ENCODE results near the gene SRSF8. TPM values are rescaled to one million over a fixed set of nuclear protein-coding genes. Genes with fewer than 3 reads are reported as not detected.

The SRSF8 gene
- total RNA-seq, 1 donor from 2014 or later, result 33.3 TPM

GRCh38 chr11:95092549-95093324 is 26.0 kb downstream of the SRSF8 start:
- Mint-ChIP-seq H3K4me1 (peaks cover 18% of the 10 kb centered on the region), H3K27ac (no peak overlapping the region), H3K27me3 (ENCODE audit: low read depth) (no peaks in the 10 kb centered on the region), H3K4me3 (no peak overlapping the region), H3K36me3 (no peaks in the 10 kb centered on the region), H3K9me3 (no peaks in the 10 kb centered on the region)
- DNase-seq (ENCODE audit: low spot score in 2 of 2, unreplicated experiment in 2 of 2), result no peak
- TF ChIP-seq CTCF (IDR thresholded peaks at IDR 0.05; ENCODE audit: unreplicated experiment), result peak; percentile 25

- Mint-ChIP-seq H3K27me3 (ENCODE audit: low read depth) (no peaks in the 10 kb centered on the region), H3K4me1 (peaks cover 18% of the 10 kb centered on the region), H3K4me3 (no peak overlapping the region), H3K36me3 (no peaks in the 10 kb centered on the region), H3K9me3 (no peaks in the 10 kb centered on the region), H3K27ac (no peak overlapping the region)
- no peak for TF ChIP-seq CTCF (IDR thresholded peaks at IDR 0.05; ENCODE audit: unreplicated experiment)
- DNase-seq (ENCODE audit: low spot score in 2 of 2, unreplicated experiment in 2 of 2), result no peak
Measured at GRCh38 chr11:95093548-95093947, 26.8 kb downstream of the SRSF8 start.

GRCh38 chr11:95095858-95096587 is 29.3 kb downstream of the SRSF8 start:
- Mint-ChIP-seq H3K27ac (no peak overlapping the region), H3K9me3 (no peaks in the 10 kb centered on the region), H3K36me3 (no peaks in the 10 kb centered on the region), H3K4me3 (no peak overlapping the region), H3K4me1 (peaks cover 7% of the 10 kb centered on the region), H3K27me3 (ENCODE audit: low read depth) (no peaks in the 10 kb centered on the region)
- no peak for TF ChIP-seq CTCF (IDR thresholded peaks at IDR 0.05; ENCODE audit: unreplicated experiment)
- DNase-seq (ENCODE audit: low spot score in 2 of 2, unreplicated experiment in 2 of 2), result no peak

GRCh38 chr11:95097209-95097608 is 30.5 kb downstream of the SRSF8 start:
- Mint-ChIP-seq H3K36me3 (no peaks in the 10 kb centered on the region), H3K27me3 (ENCODE audit: low read depth) (no peaks in the 10 kb centered on the region), H3K4me3 (no peak overlapping the region), H3K27ac (no peak overlapping the region), H3K9me3 (no peaks in the 10 kb centered on the region), H3K4me1 (peaks cover 7% of the 10 kb centered on the region)
- TF ChIP-seq CTCF (IDR thresholded peaks at IDR 0.05; ENCODE audit: unreplicated experiment), result no peak
- DNase-seq (ENCODE audit: low spot score in 2 of 2, unreplicated experiment in 2 of 2), result no peak

GRCh38 chr11:95098826-95099225 is 32.1 kb downstream of the SRSF8 start:
- peaks cover 4% of the 10 kb centered on the region for H3K4me1 Mint-ChIP-seq
- no peaks in the 10 kb centered on the region for H3K27me3 Mint-ChIP-seq (ENCODE audit: low read depth)
- H3K36me3 Mint-ChIP-seq, result no peaks in the 10 kb centered on the region
- H3K4me3 Mint-ChIP-seq, result no peak overlapping the region
- no peak for TF ChIP-seq CTCF (IDR thresholded peaks at IDR 0.05; ENCODE audit: unreplicated experiment)
- H3K27ac Mint-ChIP-seq, result no peak overlapping the region
- H3K9me3 Mint-ChIP-seq, result no peaks in the 10 kb centered on the region
- DNase-seq (ENCODE audit: low spot score in 2 of 2, unreplicated experiment in 2 of 2), result no peak
